ENCODE data around the gene FKBP1B.
A peak's percentile ranks its signal among the peaks of the same experiment; 100 is the strongest.

Gene FKBP1B

DNA sequence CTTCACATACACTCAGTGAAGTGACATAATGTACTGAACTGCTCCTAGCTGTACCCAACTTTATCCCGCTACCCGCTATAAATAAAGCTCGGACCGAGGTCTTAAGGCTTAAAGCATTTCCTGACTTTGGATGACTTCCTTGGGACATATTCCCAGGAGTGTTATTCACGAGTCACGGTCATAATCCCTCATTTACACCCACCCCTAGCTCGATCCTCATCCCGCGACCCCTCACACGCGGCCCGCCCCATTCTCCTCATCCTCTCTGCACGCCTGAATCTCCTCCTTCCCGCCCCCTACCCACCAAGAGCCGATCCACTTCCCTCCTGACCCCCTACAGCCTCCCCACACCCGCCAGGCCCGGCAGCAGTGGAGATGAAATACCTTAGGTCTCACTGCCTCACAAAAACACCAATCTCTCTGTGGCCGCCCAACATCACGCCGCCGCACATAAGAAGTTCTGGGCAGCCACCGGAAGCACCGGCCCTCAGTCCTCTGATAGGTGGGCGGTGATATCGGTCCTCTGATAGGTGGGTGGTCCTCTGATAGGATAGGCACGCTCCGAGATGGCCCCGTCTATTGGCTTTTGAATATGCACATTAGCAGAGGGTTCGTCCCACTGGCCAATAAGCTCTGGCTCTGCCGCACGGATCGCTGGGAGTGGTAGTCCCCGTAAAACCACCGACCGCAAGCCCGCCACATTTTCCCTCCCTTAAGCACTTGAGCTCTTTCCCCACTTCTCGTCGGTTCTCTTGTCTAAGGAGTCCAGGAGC, 2.4 kb upstream of the FKBP1B start, which contains the start of gene WDCP (continued):
- TF ChIP-seq, protein P1, sequence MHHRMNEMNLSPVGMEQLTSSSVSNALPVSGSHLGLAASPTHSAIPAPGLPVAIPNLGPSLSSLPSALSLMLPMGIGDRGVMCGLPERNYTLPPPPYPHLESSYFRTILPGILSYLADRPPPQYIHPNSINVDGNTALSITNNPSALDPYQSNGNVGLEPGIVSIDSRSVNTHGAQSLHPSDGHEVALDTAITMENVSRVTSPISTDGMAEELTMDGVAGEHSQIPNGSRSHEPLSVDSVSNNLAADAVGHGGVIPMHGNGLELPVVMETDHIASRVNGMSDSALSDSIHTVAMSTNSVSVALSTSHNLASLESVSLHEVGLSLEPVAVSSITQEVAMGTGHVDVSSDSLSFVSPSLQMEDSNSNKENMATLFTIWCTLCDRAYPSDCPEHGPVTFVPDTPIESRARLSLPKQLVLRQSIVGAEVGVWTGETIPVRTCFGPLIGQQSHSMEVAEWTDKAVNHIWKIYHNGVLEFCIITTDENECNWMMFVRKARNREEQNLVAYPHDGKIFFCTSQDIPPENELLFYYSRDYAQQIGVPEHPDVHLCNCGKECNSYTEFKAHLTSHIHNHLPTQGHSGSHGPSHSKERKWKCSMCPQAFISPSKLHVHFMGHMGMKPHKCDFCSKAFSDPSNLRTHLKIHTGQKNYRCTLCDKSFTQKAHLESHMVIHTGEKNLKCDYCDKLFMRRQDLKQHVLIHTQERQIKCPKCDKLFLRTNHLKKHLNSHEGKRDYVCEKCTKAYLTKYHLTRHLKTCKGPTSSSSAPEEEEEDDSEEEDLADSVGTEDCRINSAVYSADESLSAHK (tag by site-specific recombination; IDR thresholded peaks at IDR 0.05): no peak
- no peak for TF ChIP-seq HOXC10 (CRISPR knock-in tag; IDR thresholded peaks at IDR 0.05)
- TF ChIP-seq ZNF132 (tag by site-specific recombination; IDR thresholded peaks at IDR 0.05; ENCODE audit: borderline replicate concordance): no peak
- no peak for TF ChIP-seq ZNF521 (tag by site-specific recombination; IDR thresholded peaks at IDR 0.05)
- no peak for TF ChIP-seq ZNF138 (tag by site-specific recombination; IDR thresholded peaks at IDR 0.05; ENCODE audit: borderline replicate concordance)
- no peak for TF ChIP-seq GLI2 (tag by site-specific recombination; IDR thresholded peaks at IDR 0.05; ENCODE audit: borderline replicate concordance, low read depth)
- no peak for TF ChIP-seq SCRT1 (tag by site-specific recombination; IDR thresholded peaks at IDR 0.05; ENCODE audit: borderline replicate concordance)
- TF ChIP-seq ZNF658 (tag by site-specific recombination; IDR thresholded peaks at IDR 0.05): no peak
- TF ChIP-seq MZF1 (tag by site-specific recombination; IDR thresholded peaks at IDR 0.05; ENCODE audit: borderline replicate concordance): no peak
- TF ChIP-seq PRDM1 (tag by site-specific recombination; IDR thresholded peaks at IDR 0.05): no peak
- TF ChIP-seq ZBTB48 (tag by site-specific recombination; IDR thresholded peaks at IDR 0.05): peak; percentile 73
- TF ChIP-seq ZNF184 (tag by site-specific recombination; IDR thresholded peaks at IDR 0.05): no peak
- TF ChIP-seq, protein P2, sequence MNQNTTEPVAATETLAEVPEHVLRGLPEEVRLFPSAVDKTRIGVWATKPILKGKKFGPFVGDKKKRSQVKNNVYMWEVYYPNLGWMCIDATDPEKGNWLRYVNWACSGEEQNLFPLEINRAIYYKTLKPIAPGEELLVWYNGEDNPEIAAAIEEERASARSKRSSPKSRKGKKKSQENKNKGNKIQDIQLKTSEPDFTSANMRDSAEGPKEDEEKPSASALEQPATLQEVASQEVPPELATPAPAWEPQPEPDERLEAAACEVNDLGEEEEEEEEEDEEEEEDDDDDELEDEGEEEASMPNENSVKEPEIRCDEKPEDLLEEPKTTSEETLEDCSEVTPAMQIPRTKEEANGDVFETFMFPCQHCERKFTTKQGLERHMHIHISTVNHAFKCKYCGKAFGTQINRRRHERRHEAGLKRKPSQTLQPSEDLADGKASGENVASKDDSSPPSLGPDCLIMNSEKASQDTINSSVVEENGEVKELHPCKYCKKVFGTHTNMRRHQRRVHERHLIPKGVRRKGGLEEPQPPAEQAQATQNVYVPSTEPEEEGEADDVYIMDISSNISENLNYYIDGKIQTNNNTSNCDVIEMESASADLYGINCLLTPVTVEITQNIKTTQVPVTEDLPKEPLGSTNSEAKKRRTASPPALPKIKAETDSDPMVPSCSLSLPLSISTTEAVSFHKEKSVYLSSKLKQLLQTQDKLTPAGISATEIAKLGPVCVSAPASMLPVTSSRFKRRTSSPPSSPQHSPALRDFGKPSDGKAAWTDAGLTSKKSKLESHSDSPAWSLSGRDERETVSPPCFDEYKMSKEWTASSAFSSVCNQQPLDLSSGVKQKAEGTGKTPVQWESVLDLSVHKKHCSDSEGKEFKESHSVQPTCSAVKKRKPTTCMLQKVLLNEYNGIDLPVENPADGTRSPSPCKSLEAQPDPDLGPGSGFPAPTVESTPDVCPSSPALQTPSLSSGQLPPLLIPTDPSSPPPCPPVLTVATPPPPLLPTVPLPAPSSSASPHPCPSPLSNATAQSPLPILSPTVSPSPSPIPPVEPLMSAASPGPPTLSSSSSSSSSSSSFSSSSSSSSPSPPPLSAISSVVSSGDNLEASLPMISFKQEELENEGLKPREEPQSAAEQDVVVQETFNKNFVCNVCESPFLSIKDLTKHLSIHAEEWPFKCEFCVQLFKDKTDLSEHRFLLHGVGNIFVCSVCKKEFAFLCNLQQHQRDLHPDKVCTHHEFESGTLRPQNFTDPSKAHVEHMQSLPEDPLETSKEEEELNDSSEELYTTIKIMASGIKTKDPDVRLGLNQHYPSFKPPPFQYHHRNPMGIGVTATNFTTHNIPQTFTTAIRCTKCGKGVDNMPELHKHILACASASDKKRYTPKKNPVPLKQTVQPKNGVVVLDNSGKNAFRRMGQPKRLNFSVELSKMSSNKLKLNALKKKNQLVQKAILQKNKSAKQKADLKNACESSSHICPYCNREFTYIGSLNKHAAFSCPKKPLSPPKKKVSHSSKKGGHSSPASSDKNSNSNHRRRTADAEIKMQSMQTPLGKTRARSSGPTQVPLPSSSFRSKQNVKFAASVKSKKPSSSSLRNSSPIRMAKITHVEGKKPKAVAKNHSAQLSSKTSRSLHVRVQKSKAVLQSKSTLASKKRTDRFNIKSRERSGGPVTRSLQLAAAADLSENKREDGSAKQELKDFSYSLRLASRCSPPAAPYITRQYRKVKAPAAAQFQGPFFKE (tag by site-specific recombination; IDR thresholded peaks at IDR 0.05; ENCODE audit: borderline replicate concordance): no peak
- TF ChIP-seq, protein P3, sequence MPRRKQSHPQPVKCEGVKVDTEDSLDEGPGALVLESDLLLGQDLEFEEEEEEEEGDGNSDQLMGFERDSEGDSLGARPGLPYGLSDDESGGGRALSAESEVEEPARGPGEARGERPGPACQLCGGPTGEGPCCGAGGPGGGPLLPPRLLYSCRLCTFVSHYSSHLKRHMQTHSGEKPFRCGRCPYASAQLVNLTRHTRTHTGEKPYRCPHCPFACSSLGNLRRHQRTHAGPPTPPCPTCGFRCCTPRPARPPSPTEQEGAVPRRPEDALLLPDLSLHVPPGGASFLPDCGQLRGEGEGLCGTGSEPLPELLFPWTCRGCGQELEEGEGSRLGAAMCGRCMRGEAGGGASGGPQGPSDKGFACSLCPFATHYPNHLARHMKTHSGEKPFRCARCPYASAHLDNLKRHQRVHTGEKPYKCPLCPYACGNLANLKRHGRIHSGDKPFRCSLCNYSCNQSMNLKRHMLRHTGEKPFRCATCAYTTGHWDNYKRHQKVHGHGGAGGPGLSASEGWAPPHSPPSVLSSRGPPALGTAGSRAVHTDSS (tag by site-specific recombination; IDR thresholded peaks at IDR 0.05): no peak
- TF ChIP-seq, protein P4, sequence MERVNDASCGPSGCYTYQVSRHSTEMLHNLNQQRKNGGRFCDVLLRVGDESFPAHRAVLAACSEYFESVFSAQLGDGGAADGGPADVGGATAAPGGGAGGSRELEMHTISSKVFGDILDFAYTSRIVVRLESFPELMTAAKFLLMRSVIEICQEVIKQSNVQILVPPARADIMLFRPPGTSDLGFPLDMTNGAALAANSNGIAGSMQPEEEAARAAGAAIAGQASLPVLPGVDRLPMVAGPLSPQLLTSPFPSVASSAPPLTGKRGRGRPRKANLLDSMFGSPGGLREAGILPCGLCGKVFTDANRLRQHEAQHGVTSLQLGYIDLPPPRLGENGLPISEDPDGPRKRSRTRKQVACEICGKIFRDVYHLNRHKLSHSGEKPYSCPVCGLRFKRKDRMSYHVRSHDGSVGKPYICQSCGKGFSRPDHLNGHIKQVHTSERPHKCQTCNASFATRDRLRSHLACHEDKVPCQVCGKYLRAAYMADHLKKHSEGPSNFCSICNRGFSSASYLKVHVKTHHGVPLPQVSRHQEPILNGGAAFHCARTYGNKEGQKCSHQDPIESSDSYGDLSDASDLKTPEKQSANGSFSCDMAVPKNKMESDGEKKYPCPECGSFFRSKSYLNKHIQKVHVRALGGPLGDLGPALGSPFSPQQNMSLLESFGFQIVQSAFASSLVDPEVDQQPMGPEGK (tag by site-specific recombination; IDR thresholded peaks at IDR 0.05): peak; percentile 86
- no peak for TF ChIP-seq ZNF629 (tag by site-specific recombination; IDR thresholded peaks at IDR 0.05)
- TF ChIP-seq ZNF266 (tag by site-specific recombination; IDR thresholded peaks at IDR 0.05; ENCODE audit: low read depth): no peak
- no peak for TF ChIP-seq ZNF791 (tag by site-specific recombination; IDR thresholded peaks at IDR 0.05)
- peak; percentile 87 for TF ChIP-seq ZNF501 (tag by site-specific recombination; IDR thresholded peaks at IDR 0.05)
- no peak for TF ChIP-seq ZNF677 (tag by site-specific recombination; IDR thresholded peaks at IDR 0.05)
- no peak; the same call in 1 of the 2 replicates for TF ChIP-seq ZNF366 (tag by site-specific recombination; conservative IDR thresholded peaks at IDR 0.05)
- no peak for TF ChIP-seq ZNF654 (tag by site-specific recombination; IDR thresholded peaks at IDR 0.05; ENCODE audit: low read depth)
- peak; percentile 47; the same call in 1 of the 2 replicates for TF ChIP-seq ZNF324 (tag by site-specific recombination; IDR thresholded peaks at IDR 0.05)

Data from HEK293 (cell line).